T1000 (cell line): ENCODE measurements around the gene AKAP13.

Source experiments
- DNase-seq: peaks from one replicate; lab custom pipeline; 2025; ENCODE audit warnings: mixed read lengths; lab: John Stamatoyannopoulos, UW

Gene AKAP13

DNA sequence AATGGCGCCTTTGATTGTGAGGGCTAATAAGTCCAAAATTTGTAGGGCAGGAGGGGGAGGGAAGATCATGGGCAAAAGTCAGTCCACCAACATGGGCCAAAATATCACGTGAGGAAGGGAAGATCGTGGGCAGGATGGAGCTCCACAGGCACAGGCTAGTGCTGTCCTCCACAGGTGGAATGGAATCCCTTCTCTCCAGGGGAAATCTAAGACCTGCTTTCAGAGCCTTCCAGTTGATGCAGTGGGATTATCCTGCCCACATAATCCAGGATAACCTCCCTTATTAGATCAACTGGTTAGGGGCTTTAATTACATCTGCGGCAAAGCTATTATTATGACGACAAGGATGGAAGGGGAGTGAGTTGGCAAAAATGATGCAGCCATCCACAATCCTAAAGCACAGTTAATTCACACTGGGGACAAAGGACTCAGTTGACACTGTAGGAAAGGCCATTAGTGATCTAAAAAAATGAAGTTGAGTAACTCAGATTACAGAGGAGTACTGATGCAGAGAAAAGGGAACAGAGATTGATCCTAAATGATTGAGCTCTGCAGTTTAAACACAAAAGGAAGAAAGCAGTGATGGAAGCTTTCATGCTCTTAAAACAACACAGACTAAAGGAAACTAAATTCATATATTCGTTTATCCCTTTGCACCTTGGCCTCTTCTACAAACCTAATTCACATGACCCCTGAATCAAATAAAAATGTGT, 159.8 kb downstream of the AKAP13 start:
- DNase-seq: no peak

GRCh38 chr15:85541744-85542143, 161.3 kb downstream of the AKAP13 start:
- no peak for DNase-seq

DNA sequence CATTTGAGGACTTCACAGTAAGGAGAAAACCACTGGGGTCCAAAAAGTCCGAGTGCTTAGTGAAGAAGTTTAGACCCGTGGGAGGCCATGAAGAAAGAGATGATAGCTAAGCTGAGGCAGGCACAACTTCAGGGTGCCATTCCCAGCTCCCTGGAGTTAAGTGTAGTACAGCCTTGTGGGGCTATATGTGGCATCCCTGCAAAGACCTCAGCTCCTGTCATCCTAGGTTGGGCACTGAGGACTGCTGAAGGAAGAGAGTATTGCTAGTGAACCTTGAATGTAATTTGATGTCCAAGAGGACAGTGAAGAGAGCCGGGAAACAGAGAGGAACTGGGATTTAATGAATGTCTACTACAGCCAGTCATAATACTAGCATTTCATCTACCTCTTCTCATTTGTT, 162.1 kb downstream of the AKAP13 start:
- DNase-seq: no peak

GRCh38 chr15:85542895-85543331, 162.5 kb downstream of the AKAP13 start:
- no peak for DNase-seq

- no peak for DNase-seq
Observed at GRCh38 chr15:85543741-85544155, 163.3 kb downstream of the AKAP13 start.

GRCh38 chr15:85545185-85545584, 164.8 kb downstream of the AKAP13 start:
- DNase-seq: no peak

DNA sequence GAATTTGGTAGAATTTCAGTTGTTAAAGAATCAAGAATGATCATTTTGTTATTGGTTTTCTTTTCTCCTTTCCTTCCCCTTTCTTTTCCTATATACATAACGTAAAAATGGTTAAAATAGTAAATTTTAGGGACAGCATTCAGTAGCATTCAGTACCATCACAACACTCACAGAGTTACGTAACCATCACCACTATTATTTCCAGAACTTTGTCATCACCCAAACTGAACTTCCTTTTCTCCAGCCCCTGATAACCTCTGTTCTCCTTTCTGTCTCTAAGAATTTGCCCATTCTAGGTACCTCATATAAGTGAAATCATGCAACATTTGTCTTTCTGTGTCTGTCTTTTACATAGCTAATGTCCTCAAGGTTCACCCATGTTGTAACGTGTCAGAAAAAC, 165.3 kb downstream of the AKAP13 start:
- no peak for DNase-seq

DNA sequence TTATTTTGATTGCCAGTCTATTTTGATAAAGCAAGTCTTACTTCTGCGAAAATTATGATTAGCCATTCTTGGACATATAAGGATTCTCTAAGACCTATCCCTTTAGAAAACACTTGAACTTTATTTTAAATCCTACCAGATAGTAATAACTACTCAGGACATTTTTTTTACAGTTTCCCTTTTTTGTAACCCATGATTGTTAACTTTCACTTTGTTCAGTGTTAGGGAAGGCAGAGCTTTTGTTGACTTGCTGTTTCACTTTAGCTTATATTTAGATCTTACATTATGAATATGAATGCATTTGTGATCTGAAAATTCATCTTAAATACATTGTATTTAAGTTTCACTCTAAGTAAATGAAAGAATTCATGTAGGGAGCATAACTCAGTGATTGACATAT, 167.0 kb downstream of the AKAP13 start:
- DNase-seq: no peak

- DNase-seq: no peak
Observed at GRCh38 chr15:85550283-85550682, 169.9 kb downstream of the AKAP13 start.

DNA sequence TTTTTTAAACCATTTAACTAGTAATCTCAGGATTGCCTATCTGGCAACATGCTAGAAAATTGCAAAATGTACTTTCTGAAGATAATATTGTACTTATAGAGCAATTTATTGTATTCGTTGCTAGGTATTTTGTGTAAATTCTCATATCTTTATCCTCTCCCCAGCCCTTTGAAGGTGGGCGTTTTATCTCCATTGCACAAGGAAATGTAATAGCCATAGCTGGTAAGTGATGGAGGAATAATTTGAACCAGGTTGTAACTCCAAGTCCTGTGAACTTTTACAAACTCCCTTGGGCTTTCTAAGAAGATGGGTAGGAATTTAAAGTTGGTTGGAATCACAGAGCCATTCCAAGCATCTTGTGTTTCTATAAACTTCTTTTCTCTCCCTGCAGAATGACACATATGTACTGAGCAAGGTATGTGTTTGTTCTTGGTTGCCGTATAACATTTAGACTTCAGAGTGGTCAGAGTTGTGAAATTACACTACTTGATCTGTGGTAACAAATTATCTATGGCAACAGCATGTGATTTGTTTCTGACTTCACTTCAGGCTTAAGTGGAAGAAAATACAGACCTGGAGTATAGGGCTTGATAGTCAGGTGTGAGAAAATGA, 170.9 kb downstream of the AKAP13 start:
- no peak for DNase-seq

- DNase-seq: no peak
Observed at GRCh38 chr15:85554852-85555521, 174.6 kb downstream of the AKAP13 start.

GRCh38 chr15:85555875-85556617, 175.6 kb downstream of the AKAP13 start:
- no peak for DNase-seq

GRCh38 chr15:85556618-85556895, 176.2 kb downstream of the AKAP13 start:
- no peak for DNase-seq

- no peak for DNase-seq
Observed at GRCh38 chr15:85557385-85557784, 177.0 kb downstream of the AKAP13 start.

GRCh38 chr15:85558848-85559247, 178.4 kb downstream of the AKAP13 start:
- no peak for DNase-seq

DNA sequence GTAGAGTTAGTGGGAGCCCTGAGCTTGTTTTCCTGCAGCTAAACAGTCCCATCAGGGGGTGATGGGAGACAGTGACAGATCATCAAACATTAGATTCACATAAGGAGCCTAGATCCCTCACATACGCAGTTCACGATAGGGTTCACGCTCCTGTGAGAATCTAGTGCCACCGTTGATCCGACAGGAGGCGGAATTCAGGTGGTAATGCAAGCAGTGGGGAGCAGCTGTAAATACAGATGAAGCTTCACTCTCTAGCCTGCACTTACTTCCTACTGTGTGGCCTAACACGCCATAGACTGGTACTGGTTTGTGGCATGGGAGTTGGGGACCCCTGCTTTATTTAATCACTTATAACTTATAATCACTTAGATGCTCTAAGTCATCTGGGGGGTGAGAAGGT, 179.1 kb downstream of the AKAP13 start:
- DNase-seq: no peak

DNA sequence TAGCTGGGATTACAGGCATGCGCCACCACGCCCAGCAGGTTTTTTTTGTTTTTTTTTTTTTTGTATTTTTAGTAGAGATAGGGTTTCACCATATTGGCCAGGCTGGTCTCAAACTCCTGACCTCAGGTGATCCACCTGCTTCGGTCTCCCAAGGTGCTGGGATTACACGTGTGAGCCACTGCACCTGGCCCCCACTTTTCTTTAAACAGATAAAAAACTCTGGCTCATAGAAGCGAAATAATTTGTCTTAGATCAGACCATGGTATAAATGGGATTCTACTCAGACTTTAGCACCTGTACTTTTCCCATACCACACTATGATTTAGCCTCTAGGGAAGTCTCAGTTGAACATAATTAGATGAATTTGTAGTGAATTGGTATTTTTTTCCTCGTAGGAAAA, 182.4 kb downstream of the AKAP13 start:
- DNase-seq: no peak

DNA sequence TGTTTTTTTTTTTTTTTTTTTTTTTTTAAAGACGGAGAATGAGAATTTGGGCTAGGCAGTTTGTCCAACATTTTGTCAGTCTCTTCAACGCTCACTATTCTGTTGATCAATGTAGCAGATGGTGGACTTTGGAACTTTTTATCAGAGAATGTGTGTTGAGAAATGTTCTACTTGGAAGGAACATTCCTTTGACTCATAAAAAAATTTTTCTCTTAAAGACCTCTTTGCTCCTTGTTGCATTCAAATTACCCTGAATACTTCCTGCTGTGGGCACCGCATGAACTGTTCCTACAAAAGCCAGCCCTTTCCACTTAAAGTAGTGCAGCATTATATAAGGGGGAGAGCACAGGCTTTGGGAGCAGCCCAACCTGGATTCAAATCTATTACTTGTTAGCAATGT, 182.9 kb downstream of the AKAP13 start:
- no peak for DNase-seq

DNA sequence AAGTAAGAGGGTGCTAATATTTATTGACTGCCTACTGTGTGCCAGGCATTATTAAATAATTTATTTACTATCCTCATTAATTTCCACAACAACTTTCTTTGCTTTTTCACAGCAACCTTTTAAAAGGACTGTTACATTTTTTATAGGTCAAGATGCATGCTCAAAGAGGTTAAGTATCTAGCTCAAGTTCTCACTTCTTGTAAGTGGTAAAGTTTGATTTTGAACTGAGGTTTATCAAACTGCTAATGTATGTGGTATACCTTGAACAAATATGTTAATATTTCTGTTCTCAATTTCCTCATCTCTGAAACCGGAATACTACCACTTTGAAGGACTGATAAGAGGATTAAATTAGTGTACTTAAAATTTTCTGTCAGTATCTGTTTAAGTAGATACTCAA, 183.3 kb downstream of the AKAP13 start:
- DNase-seq: no peak

DNA sequence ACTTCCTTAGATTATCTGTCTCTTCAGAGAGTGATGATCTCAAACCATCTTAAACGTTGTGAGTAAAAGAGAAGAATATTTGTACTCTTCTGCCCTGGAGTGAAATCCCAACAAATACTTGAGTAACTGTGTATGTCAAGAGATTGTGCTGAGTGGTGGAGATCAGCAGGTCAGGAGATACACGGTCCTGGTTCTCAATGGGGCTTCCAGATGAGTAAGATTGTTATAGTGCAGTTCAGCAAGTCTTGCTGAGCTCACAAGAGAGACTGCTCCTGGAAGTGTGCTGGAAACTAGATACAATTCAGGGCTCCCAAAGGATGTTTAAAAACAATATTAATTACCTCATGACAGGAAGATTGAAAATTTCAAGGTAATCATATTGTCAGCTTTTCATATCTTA, 184.3 kb downstream of the AKAP13 start:
- no peak for DNase-seq

DNA sequence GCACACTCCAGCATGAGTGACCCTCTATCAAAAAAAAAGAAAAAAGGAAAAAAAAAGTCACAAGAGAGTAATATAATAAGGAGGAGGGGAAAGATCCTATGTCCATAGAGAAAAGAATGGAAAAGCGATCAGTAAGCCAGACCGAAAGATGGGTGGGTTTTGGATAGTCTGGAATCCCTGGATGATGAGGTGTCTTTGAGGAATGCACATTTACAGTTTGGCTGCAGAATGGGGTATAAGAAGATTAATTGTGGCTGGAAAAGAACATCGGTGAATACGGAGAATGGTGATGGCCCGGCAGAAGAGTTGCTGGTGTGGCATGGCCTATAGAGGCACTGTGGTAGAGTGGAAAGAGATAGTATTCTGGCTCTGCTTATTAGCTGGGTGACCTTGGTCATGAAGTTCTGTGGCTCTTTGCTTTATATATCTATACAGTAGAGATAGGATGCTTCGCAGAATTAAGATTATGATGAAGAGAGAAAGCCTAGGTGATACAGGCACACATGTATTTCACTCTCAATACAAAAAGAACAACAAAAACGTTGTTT, 187.9 kb downstream of the AKAP13 start:
- no peak for DNase-seq

DNA sequence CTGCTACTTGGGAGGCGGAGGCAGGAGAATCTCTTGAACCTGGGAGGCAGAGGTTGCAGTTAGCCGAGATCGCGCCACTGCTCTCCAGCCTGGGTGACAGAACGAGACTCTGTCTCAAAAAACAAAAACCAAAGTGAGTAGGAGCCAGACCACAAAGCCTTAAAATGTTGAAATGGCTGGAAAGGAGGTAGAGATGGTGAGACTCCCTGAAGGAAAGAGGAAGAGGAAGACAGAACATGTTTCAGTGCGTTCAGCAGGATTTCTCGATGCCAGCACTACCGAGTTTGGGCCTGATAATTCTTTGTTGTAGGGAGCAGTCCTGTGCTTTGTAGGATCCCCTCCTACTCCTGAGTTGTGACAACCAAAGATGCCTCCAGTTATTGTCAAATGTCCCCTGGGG, 189.9 kb downstream of the AKAP13 start:
- DNase-seq: no peak

GRCh38 chr15:85571780-85572179, 191.4 kb downstream of the AKAP13 start:
- DNase-seq: no peak
